NCI-H2227 treated with DMSO at 0.1 percent for 48 hours (cell line): ENCODE results near the gene MIER2.
"Not testable (repeated sequence)": the region's sequence is repeated elsewhere in the genome, so short reads cannot be mapped to it uniquely, and the experiment has no call there.

Source experiments
- DNase-seq: peaks from one replicate; lab custom pipeline; 2025; lab: John Stamatoyannopoulos, UW

The MIER2 gene

GRCh38 chr19:344625-345319 lies at the start of gene MIER2:
Gene MIER2 (minus strand): TSS chr19:344796. CDS start chr19:344782, 14 bp downstream.
- peak; percentile 45 for DNase-seq

GRCh38 chr19:393560-393959 lies 49.0 kb upstream of the MIER2 start:
- not testable (repeated sequence) for DNase-seq

GRCh38 chr19:392375-392970 lies 47.9 kb upstream of the MIER2 start:
- no peak for DNase-seq

GRCh38 chr19:391726-392374 lies 47.3 kb upstream of the MIER2 start:
- no peak for DNase-seq

- DNase-seq = no peak
Measured at GRCh38 chr19:391207-391557, 46.6 kb upstream of the MIER2 start.

GRCh38 chr19:390386-391206 lies 46.0 kb upstream of the MIER2 start:
- no peak for DNase-seq

GRCh38 chr19:389935-390289 lies 45.3 kb upstream of the MIER2 start:
- no peak for DNase-seq

GRCh38 chr19:389255-389934 lies 44.8 kb upstream of the MIER2 start:
- no peak for DNase-seq

- no peak for DNase-seq
Measured at GRCh38 chr19:388691-389090, 44.1 kb upstream of the MIER2 start.

- DNase-seq = no peak
Measured at GRCh38 chr19:387777-388176, 43.2 kb upstream of the MIER2 start.

GRCh38 chr19:386632-387301 lies 42.2 kb upstream of the MIER2 start:
- DNase-seq = not testable (repeated sequence)

- not testable (repeated sequence) for DNase-seq
Measured at GRCh38 chr19:386189-386588, 41.6 kb upstream of the MIER2 start.

- no peak for DNase-seq
Measured at GRCh38 chr19:384799-385169, 40.2 kb upstream of the MIER2 start.

- no peak for DNase-seq
Measured at GRCh38 chr19:383922-384798, 39.6 kb upstream of the MIER2 start.

- DNase-seq = no peak
Measured at GRCh38 chr19:383040-383439, 38.4 kb upstream of the MIER2 start.

GRCh38 chr19:382578-382977 lies 38.0 kb upstream of the MIER2 start:
- DNase-seq = not testable (repeated sequence)

- not testable (repeated sequence) for DNase-seq
Measured at GRCh38 chr19:381901-382300, 37.3 kb upstream of the MIER2 start.

GRCh38 chr19:380618-381219 lies 36.1 kb upstream of the MIER2 start:
- not testable (repeated sequence) for DNase-seq

- DNase-seq = no peak
Measured at GRCh38 chr19:379796-380195, 35.2 kb upstream of the MIER2 start.

- no peak for DNase-seq
Measured at GRCh38 chr19:378706-379105, 34.1 kb upstream of the MIER2 start.
